ENCODE measurements around the gene HDAC8. TPM values are rescaled to one million over a fixed set of nuclear protein-coding genes. Genes with fewer than 3 reads are reported as not detected.

The HDAC8 gene
- total RNA-seq, 1 experiment from 2014 or later: 21.4 TPM

DNA sequence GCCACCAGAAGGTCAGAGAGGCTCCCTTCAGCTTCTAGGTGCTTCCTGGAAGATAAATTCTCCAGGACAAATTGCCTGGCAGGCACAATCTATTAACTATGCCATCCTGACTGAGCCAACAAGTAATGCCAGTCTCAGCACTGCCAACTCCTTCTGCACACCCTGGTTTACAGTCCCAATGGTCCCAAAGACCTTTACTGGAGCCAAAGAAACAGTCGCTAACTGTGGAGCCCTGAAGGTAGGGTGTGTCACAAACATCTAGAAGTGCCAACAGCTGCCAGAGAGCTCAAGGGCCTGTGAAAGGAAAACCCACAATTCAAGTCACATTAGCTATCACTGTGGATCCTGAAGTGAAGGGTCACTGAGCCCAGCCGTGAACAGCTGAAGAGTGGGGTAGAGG is 232.0 kb downstream of the HDAC8 start:
- peaks cover 33% of the 10 kb centered on the region for H3K9me3 ChIP-seq (ENCODE audit: control insufficient read depth, low read depth, low read length)
- H4K91ac ChIP-seq (ENCODE audit: insufficient read length, low read depth, low read length): no peak overlapping the region
- Mint-ChIP-seq H3K4me1 (no peaks in the 10 kb centered on the region), H3K27ac (no peak overlapping the region; a peak in 1 of 7 replicates), H3K9me3 (peaks cover 66% of the 10 kb centered on the region in 2 experiments), H3K4me3 (no peak overlapping the region), H3K27me3 (ENCODE audit: low read depth) (no peaks in the 10 kb centered on the region; the same call in 1 of the 2 replicates), H3K36me3 (ENCODE audit: insufficient read depth in 1 of 3, low read depth in 3 of 3) (peaks cover 0 to 2% (median 0%) of the 10 kb centered on the region in 3 experiments; a peak in 4 of 7 replicates)
- H4K5ac ChIP-seq (ENCODE audit: insufficient read length, low read depth, low read length): no peak overlapping the region
- no peak overlapping the region for H3K27ac ChIP-seq (ENCODE audit: insufficient read length, low read depth, low read length)
- no peak overlapping the region for H2AK5ac ChIP-seq (ENCODE audit: insufficient read length, low read length)
- no peak overlapping the region for H2BK20ac ChIP-seq (ENCODE audit: low read depth, low read length, poor library complexity, severe bottlenecking)
- no peak for DNase-seq
- no peaks in the 10 kb centered on the region for H3K4me1 ChIP-seq (ENCODE audit: insufficient read depth, low read length)
- H3K4ac ChIP-seq (ENCODE audit: low read depth, low read length): no peak overlapping the region
- no peak overlapping the region for H3K18ac ChIP-seq (ENCODE audit: insufficient read length, low read depth, low read length)
- H3K27me3 ChIP-seq (ENCODE audit: insufficient read depth, low read length): no peaks in the 10 kb centered on the region
- H2BK15ac ChIP-seq (ENCODE audit: low read depth, low read length): no peak overlapping the region
- no peak overlapping the region for H3K14ac ChIP-seq (ENCODE audit: insufficient read depth, low read length)
- no peak overlapping the region for H2BK120ac ChIP-seq (ENCODE audit: low read depth, low read length, poor library complexity, severe bottlenecking)
- H3K79me1 ChIP-seq (ENCODE audit: insufficient read depth, low read depth, low read length, poor library complexity, severe bottlenecking): no peaks in the 10 kb centered on the region
- no peak overlapping the region for H3K23ac ChIP-seq (ENCODE audit: insufficient read length, low read depth, low read length)
- H3K9ac ChIP-seq (ENCODE audit: extremely low read depth, insufficient read length, low read length): no peak overlapping the region
- H3K79me2 ChIP-seq (ENCODE audit: insufficient read depth, low read length): no peaks in the 10 kb centered on the region
- no peak overlapping the region for H2AFZ ChIP-seq (ENCODE audit: low read length)
- H3K4me2 ChIP-seq (ENCODE audit: insufficient read depth, insufficient read length, low read length): no peak overlapping the region
- no peaks in the 10 kb centered on the region for H3K23me2 ChIP-seq (ENCODE audit: insufficient read length, low read depth, low read length, poor library complexity, severe bottlenecking)
- H3K56ac ChIP-seq (ENCODE audit: insufficient read length, low read depth, low read length): no peak overlapping the region
- H2BK5ac ChIP-seq (ENCODE audit: insufficient read length, low read length): no peak overlapping the region
- no peak overlapping the region for H4K8ac ChIP-seq (replicated peaks; ENCODE audit: insufficient read length, low read depth, low read length)
- no CpG with 5 or more reads among the region's 2 CpGs for WGBS (ENCODE audit: extremely low coverage, insufficient read length, low lambda C conversion rate)
- H4K20me1 ChIP-seq (ENCODE audit: control insufficient read depth, insufficient read depth, insufficient read length): no peaks in the 10 kb centered on the region
- H2BK12ac ChIP-seq (ENCODE audit: insufficient read length, low read depth, low read length): no peak overlapping the region
- no peak for TF ChIP-seq CTCF (conservative IDR thresholded peaks at IDR 0.05)
- no peak overlapping the region for H3T11ph ChIP-seq (ENCODE audit: low read length)
